H9 (cell line): ENCODE data around the gene DPP6. TPM values are rescaled to one million over a fixed set of nuclear protein-coding genes. Genes with fewer than 3 reads are reported as not detected.

ENCODE experiments used
- DNase-seq: peaks from one replicate; pipeline ENCODE4 v3.0.0-alpha.2; 2017
- H2AFZ ChIP-seq: one replicate; pipeline ENCODE4 v1.6.1; 2013; ENCODE audit warnings: mild to moderate bottlenecking, low read length, control low read depth, moderate library complexity
- H2AK5ac ChIP-seq: 2 replicates; pipeline ENCODE4 v1.6.1; 2013; ENCODE audit warnings: low read length, control low read depth, mixed read lengths; ENCODE audit not compliant: insufficient read length
- H2BK120ac ChIP-seq: one replicate; pipeline ENCODE4 v1.6.1; 2013; ENCODE audit warnings: low read depth, mild to moderate bottlenecking, low read length, control low read depth, inconsistent platforms; ENCODE audit not compliant: poor library complexity, severe bottlenecking
- H2BK12ac ChIP-seq: 2 replicates; pipeline ENCODE4 v1.6.1; 2013; ENCODE audit warnings: low read length, control low read depth, mixed read lengths, low read depth; ENCODE audit not compliant: insufficient read length
- H2BK15ac ChIP-seq: 2 replicates; pipeline ENCODE4 v1.6.1; 2013; ENCODE audit warnings: low read depth, low read length, control low read depth
- H2BK20ac ChIP-seq: one replicate; pipeline ENCODE4 v1.6.1; 2013; ENCODE audit warnings: low read depth, mild to moderate bottlenecking, low read length, control low read depth, inconsistent platforms; ENCODE audit not compliant: poor library complexity, severe bottlenecking
- H2BK5ac ChIP-seq: 2 replicates; pipeline ENCODE4 v1.6.1; 2013; ENCODE audit warnings: low read length, control low read depth, mixed read lengths; ENCODE audit not compliant: insufficient read length
- H3K14ac ChIP-seq: 2 replicates; pipeline ENCODE4 v1.6.1; 2013; ENCODE audit warnings: low read length, control low read depth; ENCODE audit not compliant: insufficient read depth
- H3K18ac ChIP-seq: 2 replicates; pipeline ENCODE4 v1.6.1; 2013; ENCODE audit warnings: low read depth, mild to moderate bottlenecking, mixed read lengths, low read length, control low read depth; ENCODE audit not compliant: insufficient read length
- H3K23ac ChIP-seq: 2 replicates; pipeline ENCODE4 v1.6.1; 2013; ENCODE audit warnings: low read length, control low read depth, mixed read lengths, low read depth; ENCODE audit not compliant: insufficient read length
- H3K23me2 ChIP-seq: 2 replicates; pipeline ENCODE4 v1.6.1; 2013; ENCODE audit warnings: low read depth, mild to moderate bottlenecking, mixed read lengths, low read length, control low read depth; ENCODE audit not compliant: insufficient read length, poor library complexity, severe bottlenecking
- H3K27ac ChIP-seq: 2 replicates; pipeline ENCODE4 v1.5.1; 2013; ENCODE audit warnings: low read length, control low read depth, mixed read lengths, low read depth; ENCODE audit not compliant: insufficient read length
- H3K27me3 ChIP-seq: 2 replicates; pipeline ENCODE4 v1.6.1; 2013; ENCODE audit warnings: low read length, control low read depth, inconsistent platforms; ENCODE audit not compliant: insufficient read depth
- H3K4ac ChIP-seq: 2 replicates; pipeline ENCODE4 v1.6.1; 2013; ENCODE audit warnings: low read depth, mild to moderate bottlenecking, control low read depth, inconsistent platforms, low read length, moderate library complexity
- H3K4me1 ChIP-seq: 2 replicates; pipeline ENCODE4 v1.6.1; 2013; ENCODE audit warnings: low read length, control low read depth, inconsistent platforms; ENCODE audit not compliant: insufficient read depth
- H3K4me2 ChIP-seq: 2 replicates; pipeline ENCODE4 v1.6.1; 2013; ENCODE audit warnings: low read length, control low read depth, mixed read lengths; ENCODE audit not compliant: insufficient read length, insufficient read depth
- H3K56ac ChIP-seq: 2 replicates; pipeline ENCODE4 v1.6.1; 2013; ENCODE audit warnings: low read depth, mild to moderate bottlenecking, mixed read lengths, low read length, control low read depth; ENCODE audit not compliant: insufficient read length
- H3K79me1 ChIP-seq: 2 replicates; pipeline ENCODE4 v1.6.1; 2013; ENCODE audit warnings: low read depth, mild to moderate bottlenecking, moderate library complexity, low read length, control low read depth, inconsistent platforms; ENCODE audit not compliant: insufficient read depth, poor library complexity, severe bottlenecking
- H3K79me2 ChIP-seq: 2 replicates; pipeline ENCODE4 v1.6.1; 2013; ENCODE audit warnings: low read length, control low read depth, inconsistent platforms; ENCODE audit not compliant: insufficient read depth
- H3K9ac ChIP-seq: 2 replicates; pipeline ENCODE4 v1.6.1; 2013; ENCODE audit warnings: low read length, control low read depth, mixed read lengths; ENCODE audit not compliant: insufficient read length; ENCODE audit errors: extremely low read depth
- H3K9me3 ChIP-seq: one replicate; pipeline ENCODE4 v1.6.1; 2013; ENCODE audit warnings: low read depth, low read length, inconsistent platforms; ENCODE audit not compliant: control insufficient read depth
- H3T11ph ChIP-seq: one replicate; pipeline ENCODE4 v1.6.1; 2013; ENCODE audit warnings: mild to moderate bottlenecking, low read length, control low read depth, inconsistent platforms
- H4K20me1 ChIP-seq: one replicate; pipeline ENCODE4 v1.6.1; 2013; ENCODE audit not compliant: control insufficient read depth, insufficient read length, insufficient read depth
- H4K5ac ChIP-seq: 2 replicates; pipeline ENCODE4 v1.6.1; 2013; ENCODE audit warnings: low read depth, mild to moderate bottlenecking, mixed read lengths, low read length, control low read depth; ENCODE audit not compliant: insufficient read length
- H4K8ac ChIP-seq: replicated peaks from 2 replicates; pipeline ENCODE4 v1.6.1; 2013; ENCODE audit warnings: low read length, control low read depth, mixed read lengths, low read depth; ENCODE audit not compliant: insufficient read length
- H4K91ac ChIP-seq: 2 replicates; pipeline ENCODE4 v1.6.1; 2013; ENCODE audit warnings: low read depth, mild to moderate bottlenecking, moderate library complexity, mixed read lengths, low read length, control low read depth; ENCODE audit not compliant: insufficient read length
- H3K27ac Mint-ChIP-seq, 3 experiments: 2 replicates in 2 of 3; 3 replicates in 1 of 3; pipeline ENCODE4 v1.8.0; 2020 to 2021; ENCODE audit warnings: mixed read lengths in 3 of 3, mild to moderate bottlenecking in 1 of 3, moderate library complexity in 1 of 3
- H3K27me3 Mint-ChIP-seq: 2 replicates; pipeline ENCODE4 v1.8.0; 2021; ENCODE audit warnings: low read depth, mild to moderate bottlenecking, moderate library complexity, mixed read lengths
- H3K36me3 Mint-ChIP-seq, 3 experiments: 2 replicates in 2 of 3; 3 replicates in 1 of 3; pipeline ENCODE4 v1.8.0; 2020 to 2021; ENCODE audit warnings: low read depth in 3 of 3, mixed read lengths in 3 of 3; ENCODE audit not compliant: insufficient read depth in 1 of 3
- H3K4me1 Mint-ChIP-seq, 2 experiments: 2 replicates each; pipeline ENCODE4 v1.8.0; 2020; ENCODE audit warnings: mixed read lengths in 2 of 2
- H3K4me3 Mint-ChIP-seq, 2 experiments: 2 replicates in 1 of 2; 3 replicates in 1 of 2; pipeline ENCODE4 v1.8.0; 2020 to 2021; ENCODE audit warnings: mild to moderate bottlenecking in 2 of 2, mixed read lengths in 2 of 2, moderate library complexity in 1 of 2
- H3K9me3 Mint-ChIP-seq, 2 experiments: 2 replicates in 1 of 2; 3 replicates in 1 of 2; pipeline ENCODE4 v1.8.0; 2020; ENCODE audit warnings: mild to moderate bottlenecking in 2 of 2, mixed read lengths in 2 of 2, moderate library complexity in 1 of 2
- WGBS: extraction: QIAGEN DNeasy Blood & Tissue Kit; methylation state at CpG from one replicate; pipeline ENCODE4 v1.1.7; 2013; ENCODE audit warnings: missing lambda C conversion rate, low lambda C conversion rate, mixed read lengths; ENCODE audit not compliant: insufficient read length; ENCODE audit errors: extremely low coverage; 5-methylcytosine and 5-hydroxymethylcytosine counted together
- total RNA-seq: library from RNA; stranded (reverse); gene quantifications from 2 replicates; pipeline ENCODE4 v1.2.1, GENCODE V29; 2021
- TF ChIP-seq, protein P1 (sequence below): fragments of 200-600 bp; sonication (generic); conservative IDR thresholded peaks from 3 replicates; pipeline ENCODE4 v1.8.0; 2021; ENCODE audit warnings: antibody characterized with exemption, mild to moderate bottlenecking

Gene DPP6
- total RNA-seq, 1 experiment from 2014 or later: 4.5 TPM

DNA sequence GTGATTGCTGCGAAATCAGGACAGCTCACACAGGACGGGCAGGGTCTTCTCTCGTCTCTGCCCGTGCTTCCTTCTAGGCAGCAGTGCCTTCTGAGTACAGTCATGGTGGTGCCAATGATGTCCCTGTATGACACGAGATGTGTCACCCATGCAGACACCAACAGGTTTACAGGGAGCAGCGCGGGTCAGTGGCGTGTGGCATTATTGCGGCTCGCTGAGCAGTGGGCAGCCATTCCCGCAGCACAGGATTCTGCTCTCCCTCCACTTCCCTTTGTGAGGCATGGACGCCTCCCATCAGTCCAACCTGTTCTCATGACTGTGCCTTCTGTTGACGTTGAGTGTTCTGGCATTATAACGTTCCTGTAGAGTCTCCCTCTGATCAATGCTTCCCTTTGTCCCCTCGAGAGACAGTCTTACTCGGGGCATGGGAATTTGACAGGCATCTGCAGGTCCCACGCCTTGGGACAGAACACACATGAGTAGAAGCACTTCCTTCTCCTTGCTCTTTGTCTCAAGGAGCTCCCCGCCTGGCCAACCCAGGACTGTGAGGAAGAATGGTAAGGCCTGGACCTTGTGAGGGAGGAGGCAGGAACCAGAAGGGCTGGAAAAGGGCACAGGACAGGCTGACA is 731.2 kb downstream of the DPP6 start:
- WGBS: no CpG with 5 or more reads among the region's 18 CpGs
- Histone ChIP-seq H3T11ph (no peak overlapping the region), H3K27ac (no peak overlapping the region), H3K14ac (no peak overlapping the region; the same call in 1 of the 2 replicates), H3K23me2 (no peaks in the 10 kb centered on the region), H2BK12ac (no peak overlapping the region), H2BK15ac (no peak overlapping the region), H3K4me2 (no peak overlapping the region), H3K27me3 (no peaks in the 10 kb centered on the region), H3K23ac (no peak overlapping the region), H3K9ac (no peak overlapping the region), H3K79me1 (no peaks in the 10 kb centered on the region), H3K9me3 (no peaks in the 10 kb centered on the region), H2AK5ac (no peak overlapping the region), H2AFZ (no peak overlapping the region), H3K56ac (no peak overlapping the region), H4K5ac (no peak overlapping the region), H4K91ac (no peak overlapping the region), H3K79me2 (no peaks in the 10 kb centered on the region), H3K18ac (no peak overlapping the region), H4K8ac (no peak overlapping the region), H2BK20ac (no peak overlapping the region), H4K20me1 (no peaks in the 10 kb centered on the region), H2BK120ac (no peak overlapping the region), H3K4ac (no peak overlapping the region), H2BK5ac (no peak overlapping the region), H3K4me1 (no peaks in the 10 kb centered on the region)
- Mint-ChIP-seq H3K27me3 (no peaks in the 10 kb centered on the region), H3K4me1 (peaks cover 8 to 9% of the 10 kb centered on the region in 2 experiments), H3K36me3 (peaks cover 0 to 18% (median 4%) of the 10 kb centered on the region in 3 experiments; a peak in 5 of 7 replicates), H3K4me3 (no peak overlapping the region), H3K27ac (no peak overlapping the region; a peak in 1 of 7 replicates), H3K9me3 (peaks cover 11 to 12% of the 10 kb centered on the region in 2 experiments)
- TF ChIP-seq, protein P1, sequence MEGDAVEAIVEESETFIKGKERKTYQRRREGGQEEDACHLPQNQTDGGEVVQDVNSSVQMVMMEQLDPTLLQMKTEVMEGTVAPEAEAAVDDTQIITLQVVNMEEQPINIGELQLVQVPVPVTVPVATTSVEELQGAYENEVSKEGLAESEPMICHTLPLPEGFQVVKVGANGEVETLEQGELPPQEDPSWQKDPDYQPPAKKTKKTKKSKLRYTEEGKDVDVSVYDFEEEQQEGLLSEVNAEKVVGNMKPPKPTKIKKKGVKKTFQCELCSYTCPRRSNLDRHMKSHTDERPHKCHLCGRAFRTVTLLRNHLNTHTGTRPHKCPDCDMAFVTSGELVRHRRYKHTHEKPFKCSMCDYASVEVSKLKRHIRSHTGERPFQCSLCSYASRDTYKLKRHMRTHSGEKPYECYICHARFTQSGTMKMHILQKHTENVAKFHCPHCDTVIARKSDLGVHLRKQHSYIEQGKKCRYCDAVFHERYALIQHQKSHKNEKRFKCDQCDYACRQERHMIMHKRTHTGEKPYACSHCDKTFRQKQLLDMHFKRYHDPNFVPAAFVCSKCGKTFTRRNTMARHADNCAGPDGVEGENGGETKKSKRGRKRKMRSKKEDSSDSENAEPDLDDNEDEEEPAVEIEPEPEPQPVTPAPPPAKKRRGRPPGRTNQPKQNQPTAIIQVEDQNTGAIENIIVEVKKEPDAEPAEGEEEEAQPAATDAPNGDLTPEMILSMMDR: no peak
- DNase-seq: no peak
